Rectal smooth muscle tissue (tissue), 1 donor: ENCODE measurements around the gene PRR19.

ENCODE experiments used
- H3K27ac ChIP-seq: one replicate; pipeline ENCODE4 v1.7.0; 2013; ENCODE audit warnings: low read depth, low read length, inconsistent platforms
- H3K27me3 ChIP-seq: one replicate; pipeline ENCODE4 v1.7.0; 2013; ENCODE audit warnings: low read length; ENCODE audit not compliant: control insufficient read depth, insufficient read depth
- H3K36me3 ChIP-seq: one replicate; pipeline ENCODE4 v1.7.0; 2013; ENCODE audit warnings: low read length; ENCODE audit not compliant: control insufficient read depth, insufficient read depth
- H3K4me1 ChIP-seq: one replicate; pipeline ENCODE4 v1.7.0; 2013; ENCODE audit warnings: low read length; ENCODE audit not compliant: control insufficient read depth, insufficient read depth
- H3K4me3 ChIP-seq: one replicate; pipeline ENCODE4 v1.7.0; 2013; ENCODE audit warnings: low read length
- H3K9ac ChIP-seq: one replicate; pipeline ENCODE4 v1.7.0; 2013; ENCODE audit warnings: low read length

The PRR19 gene

DNA sequence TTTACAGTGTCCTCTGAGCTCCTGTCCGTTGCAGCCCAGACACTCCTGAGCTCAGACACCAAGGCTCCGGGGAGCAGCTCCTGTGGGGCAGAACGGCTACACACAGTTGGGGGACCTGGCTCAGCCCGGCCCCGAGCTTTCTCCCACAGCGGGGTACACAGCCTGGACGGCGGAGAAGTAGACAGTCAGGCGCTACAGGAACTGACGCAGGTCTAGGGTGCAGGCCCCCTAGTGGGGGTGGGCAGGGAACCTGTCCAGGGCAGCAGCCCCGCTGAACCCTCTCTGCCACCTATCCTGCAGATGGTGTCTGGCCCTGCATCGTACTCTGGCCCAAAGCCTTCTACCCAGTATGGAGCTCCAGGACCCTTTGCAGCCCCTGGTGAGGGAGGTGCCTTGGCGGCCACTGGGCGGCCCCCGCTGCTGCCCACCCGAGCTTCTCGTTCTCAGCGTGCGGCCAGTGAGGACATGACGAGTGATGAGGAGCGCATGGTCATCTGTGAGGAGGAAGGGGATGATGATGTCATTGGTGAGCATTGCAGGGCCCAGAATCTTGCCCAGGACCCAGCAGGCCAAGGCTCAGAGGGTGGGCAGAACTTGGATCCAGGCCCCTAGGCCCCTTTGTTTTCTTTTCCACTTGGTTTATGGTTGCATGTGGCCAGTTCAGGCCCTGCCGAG is 12.9 kb upstream of the PRR19 start:
- H3K27ac ChIP-seq: no peak overlapping the region
- no peak overlapping the region for H3K4me3 ChIP-seq
- H3K9ac ChIP-seq: no peak overlapping the region
- peaks cover 17% of the 10 kb centered on the region for H3K4me1 ChIP-seq
- peaks cover 46% of the 10 kb centered on the region for H3K36me3 ChIP-seq
- H3K27me3 ChIP-seq: no peaks in the 10 kb centered on the region

DNA sequence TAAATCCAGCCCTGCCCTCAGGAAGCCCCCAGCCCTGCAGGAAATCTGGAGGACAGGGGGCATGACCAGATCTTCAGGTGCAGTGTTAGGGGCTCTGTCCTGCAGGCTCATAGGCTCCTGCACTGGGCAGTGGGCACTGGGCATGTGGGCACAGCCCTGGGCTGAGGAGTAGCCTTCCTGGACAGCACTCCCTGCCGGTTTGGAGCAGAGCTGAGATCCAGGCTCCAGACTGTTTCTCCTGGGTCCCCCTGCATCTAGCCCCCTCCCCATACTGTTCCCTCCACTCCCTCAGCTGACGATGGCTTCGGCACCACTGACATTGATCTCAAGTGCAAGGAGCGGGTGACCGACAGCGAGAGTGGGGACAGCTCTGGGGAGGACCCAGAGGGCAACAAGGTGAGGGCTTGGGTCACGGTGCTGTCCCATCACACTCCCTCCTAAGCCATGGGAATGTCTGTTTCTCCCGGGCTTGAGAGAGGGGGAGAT is 12.3 kb upstream of the PRR19 start:
- peaks cover 46% of the 10 kb centered on the region for H3K36me3 ChIP-seq
- H3K4me1 ChIP-seq: peaks cover 16% of the 10 kb centered on the region
- no peak overlapping the region for H3K4me3 ChIP-seq
- no peak overlapping the region for H3K27ac ChIP-seq
- H3K27me3 ChIP-seq: no peaks in the 10 kb centered on the region
- no peak overlapping the region for H3K9ac ChIP-seq

DNA sequence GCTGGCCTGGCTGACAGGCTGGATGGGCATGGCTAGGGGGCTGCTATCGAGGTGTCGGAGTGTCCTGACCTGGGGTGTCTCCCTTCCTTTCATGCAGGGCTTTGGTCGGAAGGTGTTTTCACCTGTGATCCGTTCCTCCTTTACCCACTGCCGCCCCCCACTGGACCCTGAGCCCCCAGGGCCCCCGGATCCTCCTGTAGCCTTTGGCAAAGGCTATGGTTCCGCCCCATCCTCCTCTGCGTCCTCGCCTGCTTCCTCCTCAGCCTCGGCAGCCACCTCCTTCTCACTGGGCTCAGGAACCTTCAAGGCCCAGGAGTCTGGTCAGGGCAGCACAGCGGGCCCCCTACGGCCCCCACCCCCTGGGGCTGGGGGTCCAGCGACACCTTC is 11.8 kb upstream of the PRR19 start:
- peaks cover 46% of the 10 kb centered on the region for H3K36me3 ChIP-seq
- no peak overlapping the region for H3K4me3 ChIP-seq
- H3K27me3 ChIP-seq: no peaks in the 10 kb centered on the region

DNA sequence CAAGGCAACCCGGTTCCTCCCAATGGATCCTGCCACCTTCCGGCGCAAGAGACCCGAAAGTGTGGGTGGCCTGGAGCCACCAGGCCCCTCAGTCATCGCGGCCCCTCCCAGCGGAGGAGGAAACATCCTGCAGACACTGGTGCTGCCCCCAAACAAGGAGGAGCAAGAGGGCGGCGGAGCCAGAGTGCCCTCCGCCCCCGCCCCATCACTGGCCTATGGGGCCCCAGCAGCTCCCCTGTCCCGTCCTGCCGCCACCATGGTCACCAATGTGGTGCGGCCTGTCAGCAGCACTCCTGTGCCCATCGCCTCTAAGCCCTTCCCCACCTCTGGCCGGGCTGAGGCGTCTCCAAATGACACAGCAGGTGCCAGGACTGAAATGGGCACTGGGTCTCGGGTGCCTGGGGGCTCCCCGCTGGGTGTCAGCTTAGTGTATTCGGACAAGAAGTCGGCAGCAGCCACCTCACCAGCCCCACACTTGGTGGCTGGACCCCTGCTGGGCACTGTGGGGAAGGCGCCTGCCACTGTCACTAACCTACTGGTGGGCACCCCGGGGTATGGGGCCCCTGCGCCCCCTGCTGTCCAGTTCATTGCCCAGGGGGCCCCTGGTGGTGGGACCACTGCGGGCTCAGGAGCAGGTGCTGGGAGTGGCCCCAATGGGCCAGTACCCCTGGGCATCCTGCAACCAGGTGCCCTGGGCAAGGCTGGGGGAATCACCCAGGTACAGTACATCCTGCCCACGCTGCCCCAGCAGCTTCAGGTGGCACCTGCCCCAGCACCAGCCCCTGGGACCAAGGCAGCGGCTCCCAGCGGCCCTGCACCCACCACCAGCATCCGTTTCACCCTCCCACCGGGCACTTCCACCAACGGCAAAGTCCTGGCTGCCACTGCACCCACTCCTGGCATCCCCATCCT is 11.2 kb upstream of the PRR19 start:
- Histone ChIP-seq H3K9ac (no peak overlapping the region), H3K4me3 (no peak overlapping the region), H3K36me3 (peaks cover 48% of the 10 kb centered on the region), H3K27ac (no peak overlapping the region), H3K4me1 (peaks cover 5% of the 10 kb centered on the region), H3K27me3 (no peaks in the 10 kb centered on the region)

More for the DNA sequence above, 11.8 kb upstream of the PRR19 start:
- Histone ChIP-seq H3K9ac (no peak overlapping the region), H3K27ac (no peak overlapping the region), H3K4me1 (peaks cover 12% of the 10 kb centered on the region)

DNA sequence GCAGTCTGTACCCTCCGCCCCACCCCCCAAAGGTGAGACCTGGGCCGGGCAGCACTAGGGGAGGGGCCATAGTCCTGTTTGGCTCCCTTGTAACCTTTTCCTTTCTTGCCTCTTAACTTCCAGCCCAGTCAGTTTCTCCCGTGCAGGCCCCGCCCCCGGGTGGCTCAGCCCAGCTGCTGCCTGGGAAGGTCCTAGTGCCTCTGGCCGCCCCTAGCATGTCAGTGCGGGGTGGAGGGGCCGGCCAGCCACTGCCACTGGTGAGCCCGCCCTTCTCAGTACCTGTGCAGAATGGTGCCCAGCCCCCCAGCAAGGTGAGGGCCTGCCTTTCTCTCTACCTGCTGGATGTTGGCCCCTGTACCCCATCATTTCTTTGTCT is 10.5 kb upstream of the PRR19 start:
- Histone ChIP-seq H3K27ac (no peak overlapping the region), H3K4me3 (no peak overlapping the region), H3K27me3 (no peaks in the 10 kb centered on the region), H3K9ac (no peak overlapping the region), H3K4me1 (peaks cover 2% of the 10 kb centered on the region), H3K36me3 (peaks cover 48% of the 10 kb centered on the region)

DNA sequence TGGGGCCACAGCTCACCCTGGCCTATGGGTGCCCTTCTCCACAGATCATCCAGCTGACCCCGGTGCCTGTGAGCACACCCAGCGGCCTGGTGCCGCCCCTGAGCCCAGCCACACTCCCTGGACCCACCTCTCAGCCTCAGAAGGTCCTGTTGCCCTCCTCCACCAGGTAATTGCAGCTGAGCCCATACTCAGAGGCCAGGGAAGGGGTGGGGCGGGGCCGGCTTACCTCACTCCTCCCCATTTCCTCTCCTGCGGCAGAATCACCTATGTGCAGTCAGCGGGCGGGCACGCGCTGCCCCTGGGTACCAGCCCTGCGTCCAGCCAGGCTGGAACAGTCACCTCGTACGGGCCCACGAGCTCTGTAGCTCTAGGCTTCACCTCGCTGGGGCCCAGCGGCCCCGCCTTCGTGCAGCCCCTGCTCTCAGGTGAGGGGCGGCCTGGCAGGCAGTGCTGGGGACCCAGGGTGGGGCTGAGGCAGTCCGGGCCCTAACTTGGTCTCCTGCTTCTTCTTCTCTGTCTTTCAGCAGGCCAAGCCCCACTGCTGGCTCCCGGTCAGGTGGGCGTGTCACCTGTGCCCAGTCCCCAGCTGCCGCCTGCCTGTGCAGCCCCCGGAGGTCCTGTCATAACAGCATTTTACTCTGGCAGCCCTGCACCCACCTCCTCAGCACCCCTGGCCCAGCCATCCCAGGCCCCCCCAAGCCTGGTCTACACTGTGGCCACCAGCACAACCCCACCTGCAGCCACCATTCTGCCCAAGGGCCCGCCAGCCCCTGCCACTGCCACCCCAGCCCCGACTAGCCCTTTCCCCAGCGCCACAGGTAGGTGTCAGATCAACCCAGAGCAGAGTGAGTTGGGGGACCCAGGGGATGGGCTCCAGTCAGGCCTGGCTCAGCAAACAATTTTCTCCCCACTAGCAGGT is 9.6 kb upstream of the PRR19 start:
- Histone ChIP-seq H3K9ac (no peak overlapping the region), H3K36me3 (peaks cover 48% of the 10 kb centered on the region), H3K27me3 (no peaks in the 10 kb centered on the region), H3K4me1 (peaks cover 2% of the 10 kb centered on the region), H3K4me3 (no peak overlapping the region), H3K27ac (no peak overlapping the region)

DNA sequence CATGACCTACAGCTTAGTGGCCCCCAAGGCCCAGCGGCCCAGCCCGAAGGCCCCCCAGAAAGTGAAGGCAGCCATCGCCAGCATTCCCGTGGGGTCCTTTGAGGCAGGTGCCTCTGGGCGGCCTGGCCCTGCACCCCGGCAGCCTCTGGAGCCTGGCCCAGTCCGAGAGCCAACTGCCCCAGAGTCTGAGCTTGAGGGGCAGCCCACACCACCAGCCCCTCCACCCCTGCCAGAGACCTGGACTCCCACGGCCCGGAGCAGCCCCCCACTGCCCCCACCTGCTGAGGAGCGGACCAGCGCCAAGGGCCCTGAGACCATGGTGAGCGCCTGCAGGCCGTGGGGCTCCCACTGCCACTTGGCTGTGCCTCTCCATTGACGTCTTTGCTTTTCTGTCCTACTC is 9.0 kb upstream of the PRR19 start:
- no peak overlapping the region for H3K9ac ChIP-seq
- peaks cover 41% of the 10 kb centered on the region for H3K36me3 ChIP-seq
- H3K4me3 ChIP-seq: no peak overlapping the region
- no peak overlapping the region for H3K27ac ChIP-seq
- H3K27me3 ChIP-seq: no peaks in the 10 kb centered on the region
- H3K4me1 ChIP-seq: peaks cover 2% of the 10 kb centered on the region

DNA sequence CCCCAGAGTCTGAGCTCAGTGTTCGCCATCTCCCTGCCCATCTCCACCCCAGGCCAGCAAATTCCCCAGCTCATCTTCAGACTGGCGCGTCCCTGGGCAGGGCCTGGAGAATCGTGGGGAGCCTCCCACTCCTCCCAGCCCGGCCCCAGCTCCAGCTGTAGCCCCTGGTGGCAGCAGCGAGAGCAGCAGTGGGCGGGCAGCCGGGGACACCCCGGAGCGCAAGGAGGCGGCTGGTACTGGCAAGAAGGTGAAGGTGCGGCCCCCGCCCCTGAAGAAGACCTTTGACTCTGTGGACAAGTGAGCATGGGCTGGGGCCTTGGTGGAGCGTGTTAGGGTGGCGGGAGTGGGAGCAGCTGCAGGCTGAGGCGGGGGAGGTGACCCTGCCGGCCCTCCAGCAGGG is 8.4 kb upstream of the PRR19 start:
- no peaks in the 10 kb centered on the region for H3K27me3 ChIP-seq
- H3K27ac ChIP-seq: no peak overlapping the region
- H3K36me3 ChIP-seq: peaks cover 40% of the 10 kb centered on the region
- H3K4me3 ChIP-seq: no peak overlapping the region
- no peak overlapping the region for H3K9ac ChIP-seq
- peaks cover 2% of the 10 kb centered on the region for H3K4me1 ChIP-seq

DNA sequence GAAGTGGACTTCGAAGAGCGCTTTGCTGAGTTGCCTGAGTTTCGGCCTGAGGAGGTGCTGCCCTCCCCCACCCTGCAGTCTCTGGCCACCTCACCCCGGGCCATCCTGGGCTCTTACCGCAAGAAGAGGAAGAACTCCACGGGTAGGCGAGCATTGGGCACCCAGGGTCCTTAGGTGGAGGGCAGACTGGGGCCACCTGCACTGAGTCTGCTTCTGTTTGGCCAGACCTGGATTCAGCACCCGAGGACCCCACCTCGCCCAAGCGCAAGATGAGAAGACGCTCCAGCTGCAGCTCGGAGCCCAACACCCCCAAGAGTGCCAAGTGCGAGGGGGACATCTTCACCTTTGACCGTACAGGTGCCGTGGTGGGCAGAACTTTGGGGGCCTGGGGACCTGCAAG is 8.0 kb upstream of the PRR19 start:
- H3K4me1 ChIP-seq: peaks cover 2% of the 10 kb centered on the region
- H3K4me3 ChIP-seq: no peak overlapping the region
- H3K9ac ChIP-seq: no peak overlapping the region
- no peak overlapping the region for H3K27ac ChIP-seq
- H3K27me3 ChIP-seq: no peaks in the 10 kb centered on the region
- peaks cover 36% of the 10 kb centered on the region for H3K36me3 ChIP-seq

DNA sequence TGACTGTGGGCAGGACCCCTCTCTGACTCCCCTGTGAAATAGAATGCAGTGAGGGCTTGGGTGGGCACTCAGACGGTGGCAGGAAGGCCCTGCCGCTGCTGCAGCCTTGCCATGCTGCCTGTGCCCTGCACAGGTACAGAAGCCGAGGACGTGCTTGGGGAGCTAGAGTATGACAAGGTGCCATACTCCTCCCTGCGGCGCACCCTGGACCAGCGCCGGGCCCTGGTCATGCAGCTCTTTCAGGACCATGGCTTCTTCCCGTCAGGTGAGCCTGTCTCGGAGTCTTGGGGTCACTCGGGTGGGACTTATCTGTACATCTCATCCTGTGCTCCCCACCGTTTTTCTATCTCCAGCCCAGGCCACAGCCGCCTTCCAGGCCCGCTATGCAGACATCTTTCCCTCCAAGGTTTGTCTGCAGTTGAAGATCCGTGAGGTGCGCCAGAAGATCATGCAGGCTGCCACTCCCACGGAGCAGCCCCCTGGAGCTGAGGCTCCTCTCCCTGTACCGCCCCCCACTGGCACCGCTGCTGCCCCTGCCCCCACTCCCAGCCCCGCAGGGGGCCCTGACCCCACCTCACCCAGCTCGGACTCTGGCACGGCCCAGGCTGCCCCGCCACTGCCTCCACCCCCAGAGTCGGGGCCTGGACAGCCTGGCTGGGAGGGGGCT is 7.3 kb upstream of the PRR19 start:
- Histone ChIP-seq H3K36me3 (peaks cover 30% of the 10 kb centered on the region), H3K27ac (no peak overlapping the region), H3K27me3 (no peaks in the 10 kb centered on the region)

DNA sequence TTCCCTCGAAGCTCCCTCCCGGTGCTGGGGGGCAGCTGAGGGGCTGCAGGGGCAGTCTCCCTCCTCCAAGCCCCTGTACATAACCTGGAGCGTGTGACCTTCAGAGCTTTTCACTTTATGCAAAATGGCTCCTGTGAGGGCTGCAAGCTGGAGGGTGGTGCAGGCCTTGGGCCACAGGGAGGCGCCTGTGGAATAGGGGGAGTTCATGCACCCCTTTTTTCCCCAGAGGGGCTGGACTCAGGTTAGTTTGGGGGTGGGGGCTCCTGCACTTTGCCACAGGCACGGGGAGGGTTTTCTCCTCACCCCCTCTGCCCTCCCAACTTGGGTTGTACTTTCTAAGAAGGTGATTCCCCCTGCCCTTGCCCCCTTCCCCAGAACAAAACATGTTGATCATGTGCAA is 6.6 kb upstream of the PRR19 start:
- Histone ChIP-seq H3K4me1 (peaks cover 2% of the 10 kb centered on the region), H3K27ac (no peak overlapping the region), H3K9ac (no peak overlapping the region), H3K27me3 (no peaks in the 10 kb centered on the region), H3K4me3 (no peak overlapping the region), H3K36me3 (peaks cover 23% of the 10 kb centered on the region)

More for the DNA sequence above, 7.3 kb upstream of the PRR19 start:
- no peak overlapping the region for H3K9ac ChIP-seq
- H3K4me3 ChIP-seq: no peak overlapping the region
- H3K4me1 ChIP-seq: peaks cover 2% of the 10 kb centered on the region
